Activated CD4-positive, CD25-positive, alpha-beta regulatory T cell treated with anti-CD3 and anti-CD28 coated beads, Interleukin-2, amount 50 U/mL, for 24 hours (primary cell): Measurements from ENCODE around the gene DEFB108B.
"Not testable (repeated sequence)": the region's sequence is repeated elsewhere in the genome, so short reads cannot be mapped to it uniquely, and the experiment has no call there.

Experiments
- ATAC-seq, 2 donors: fragments of 150-1000 bp; cut with Tn5 transposase; one replicate each; pipeline ENCODE4 v1.10.0; 2021; ENCODE audit warnings: mild to moderate bottlenecking in 1 of 2, moderate library complexity in 1 of 2

The DEFB108B gene

GRCh38 chr11:71821539-71821938, 11.5 kb upstream of the DEFB108B start:
- not testable (repeated sequence) for ATAC-seq

DNA sequence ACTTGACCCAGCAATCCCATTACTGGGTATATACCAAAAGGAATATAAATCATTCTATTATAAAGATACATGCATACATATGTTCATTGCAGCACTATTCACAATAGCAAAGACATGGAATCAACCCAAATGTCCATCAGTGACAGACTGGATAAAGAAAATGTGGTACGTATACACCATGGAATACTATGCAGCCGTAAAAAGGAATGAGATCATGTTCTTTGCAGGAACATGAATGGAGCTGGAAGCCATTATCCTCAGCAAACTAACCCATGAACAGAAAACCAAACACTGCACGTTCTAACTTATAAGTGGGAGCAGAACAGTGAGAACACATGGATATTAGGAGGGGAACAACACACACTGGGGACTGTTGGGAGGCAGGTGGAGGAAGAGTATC, 3.8 kb upstream of the DEFB108B start:
- not testable (repeated sequence) for ATAC-seq

- not testable (repeated sequence) for ATAC-seq
These were observed 3.3 kb upstream of the DEFB108B start for GRCh38 chr11:71829686-71830085.

GRCh38 chr11:71842720-71843119, 9.7 kb downstream of the DEFB108B start:
- ATAC-seq, result not testable (repeated sequence)

DNA sequence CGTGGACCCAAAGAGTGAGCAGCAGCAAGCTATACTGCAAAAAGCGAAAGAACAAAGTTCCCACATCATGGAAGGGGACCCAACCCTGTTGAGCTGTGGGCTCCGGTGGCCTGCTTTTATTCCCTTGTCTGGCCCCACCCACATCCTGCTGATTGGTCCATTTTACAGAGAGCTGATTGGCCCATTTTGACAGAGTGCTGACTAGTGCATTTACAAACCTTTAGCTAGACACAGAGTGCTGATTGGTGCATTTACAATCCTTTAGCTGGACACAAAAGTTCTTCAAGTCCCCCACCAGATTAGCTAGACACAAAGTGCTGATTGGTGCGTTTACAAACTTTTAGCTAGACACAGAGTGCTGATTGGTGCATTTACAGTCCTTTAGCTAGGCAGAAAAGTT, 10.4 kb downstream of the DEFB108B start:
- not testable (repeated sequence) for ATAC-seq

DNA sequence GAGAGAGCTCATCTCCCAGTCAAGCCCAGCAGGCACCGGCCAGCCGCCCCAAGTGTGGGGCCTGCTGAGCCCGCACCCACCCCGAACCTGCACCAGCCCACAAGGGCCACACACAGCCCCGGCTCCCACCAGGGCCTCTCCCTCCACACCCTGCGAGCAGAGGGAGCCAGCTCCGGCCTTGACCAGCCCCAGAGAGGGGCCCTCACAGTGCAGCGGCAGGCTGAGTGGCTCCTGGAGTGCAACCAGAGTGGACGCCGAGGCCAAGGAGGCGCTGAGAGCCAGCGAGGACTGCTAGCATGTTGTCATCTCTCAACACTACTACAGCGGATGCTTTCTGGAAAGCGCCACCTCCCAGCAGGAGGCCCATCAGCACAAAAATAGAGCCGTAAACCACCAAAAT, 10.9 kb downstream of the DEFB108B start:
- no peak for ATAC-seq

DNA sequence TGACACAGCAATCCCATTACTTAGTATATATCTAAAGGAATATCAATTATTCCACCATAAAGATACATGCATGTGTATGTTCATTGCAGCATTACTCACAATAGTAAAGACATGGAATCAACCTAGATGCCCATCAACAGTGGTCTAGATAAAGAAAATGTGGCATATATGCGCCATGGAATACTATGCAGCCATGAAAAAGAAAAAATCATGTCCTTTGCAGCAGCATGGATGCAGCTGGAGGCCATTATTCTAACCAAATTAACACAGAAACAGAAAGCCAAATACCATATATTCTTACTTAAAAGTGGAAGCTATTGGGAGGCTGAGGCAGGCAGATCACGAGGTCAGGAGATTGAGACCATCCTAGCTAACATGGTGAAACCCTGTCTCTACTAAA, 20.9 kb downstream of the DEFB108B start:
- ATAC-seq, result not testable (repeated sequence)

GRCh38 chr11:71855880-71856279, 22.9 kb downstream of the DEFB108B start:
- not testable (repeated sequence) for ATAC-seq

- not testable (repeated sequence) for ATAC-seq
These were observed 27.8 kb downstream of the DEFB108B start for GRCh38 chr11:71860835-71861234.

DNA sequence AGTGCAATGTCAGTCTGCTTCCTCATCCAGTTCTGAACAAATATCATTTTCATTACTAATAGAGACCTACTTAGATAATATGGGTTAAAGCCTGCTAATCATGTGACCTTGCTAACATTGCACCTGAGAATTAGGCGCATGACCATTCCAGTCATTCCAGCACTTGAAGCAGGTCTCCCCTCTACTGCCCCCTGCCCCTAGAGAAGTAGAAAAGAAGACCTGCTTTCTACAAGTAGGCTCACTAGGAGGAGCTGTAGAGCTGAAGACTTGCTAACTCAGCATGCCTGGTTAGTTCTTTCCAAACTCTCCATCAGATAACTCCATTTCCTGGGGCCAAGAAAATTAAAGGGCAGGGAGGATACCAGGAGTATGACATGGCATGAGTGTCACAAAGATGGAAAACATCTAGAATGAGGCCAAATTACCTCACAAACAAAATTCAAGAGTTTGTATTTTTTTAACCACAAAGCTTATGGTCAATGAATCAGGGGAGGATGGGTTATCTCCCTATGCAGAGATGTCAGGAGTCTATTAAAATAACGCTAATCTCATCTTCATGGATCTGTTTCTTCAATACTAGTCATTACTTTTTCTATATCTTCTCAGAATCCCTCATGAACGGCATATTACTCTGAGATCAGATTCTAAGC, 31.1 kb downstream of the DEFB108B start:
- peak; percentile 51 to 53 for ATAC-seq

DNA sequence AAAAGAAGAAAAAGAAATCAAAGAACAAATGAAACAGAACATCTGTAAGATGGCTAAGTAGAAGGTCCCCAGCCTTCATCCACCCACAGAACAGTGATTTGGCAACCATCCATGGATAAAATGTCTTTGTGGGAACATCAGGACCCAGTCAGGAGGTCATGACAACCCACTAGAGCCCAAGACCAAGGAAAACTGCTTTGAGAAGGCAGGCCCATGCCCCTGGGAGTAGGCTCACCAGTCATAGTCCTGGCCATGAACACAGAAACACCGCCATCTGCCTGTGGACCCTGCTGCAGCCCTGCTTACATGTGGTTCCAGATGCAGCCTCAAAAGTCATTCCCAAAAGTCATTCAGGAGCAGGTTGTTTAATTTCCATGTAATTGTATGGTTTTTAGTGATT, 34.2 kb downstream of the DEFB108B start:
- not testable (repeated sequence) for ATAC-seq

DNA sequence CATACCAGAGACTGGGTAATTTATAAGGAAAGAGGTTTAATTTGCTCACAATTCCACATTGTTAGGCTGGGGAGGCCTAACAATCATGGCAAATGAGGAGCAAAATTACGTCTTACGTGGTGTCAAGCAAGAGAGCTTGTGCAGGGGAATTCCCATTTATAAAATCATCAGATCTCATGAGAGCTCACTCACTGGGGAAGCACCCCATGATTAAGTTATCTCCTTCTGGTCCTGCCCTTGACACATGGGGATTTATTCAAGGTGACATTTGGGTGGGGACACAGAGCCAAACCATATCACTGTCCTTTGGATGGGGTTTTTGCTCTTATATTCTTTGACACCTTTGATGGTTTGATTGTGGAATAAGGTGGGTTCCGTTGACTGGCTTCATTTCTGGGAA, 36.9 kb downstream of the DEFB108B start:
- ATAC-seq, result peak; percentile 91 to 93

DNA sequence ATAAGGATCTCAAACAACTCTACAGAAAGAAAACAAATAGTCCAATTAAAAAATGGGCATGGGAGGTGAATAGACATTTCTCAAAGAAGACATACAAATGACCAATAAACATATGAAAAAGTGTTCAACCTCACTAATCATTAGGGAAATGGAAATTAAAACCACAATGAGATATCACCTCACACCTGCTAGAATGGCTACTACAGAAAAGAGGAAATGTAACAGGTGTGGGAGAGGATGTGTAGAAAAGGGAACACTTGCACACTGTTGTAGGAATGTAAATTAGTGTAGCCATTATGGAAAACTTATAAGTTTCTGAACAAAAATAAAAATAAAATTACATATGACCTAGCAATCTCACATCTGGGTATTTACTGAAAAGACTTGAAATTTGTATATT, 37.7 kb downstream of the DEFB108B start:
- not testable (repeated sequence) for ATAC-seq

GRCh38 chr11:71876262-71876661, 43.3 kb downstream of the DEFB108B start:
- ATAC-seq, result not testable (repeated sequence)

- ATAC-seq, result not testable (repeated sequence)
These were observed 45.1 kb downstream of the DEFB108B start, which contains the start of gene DEFB131B for GRCh38 chr11:71878059-71878458. Gene DEFB131B (plus strand): TSS chr11:71878453. CDS start chr11:71878453, 0 bp downstream.

- not testable (repeated sequence) for ATAC-seq
These were observed 52.8 kb downstream of the DEFB108B start for GRCh38 chr11:71885806-71886205.
